ENCODE measurements around the gene EMD.
A peak's percentile ranks its signal among the peaks of the same experiment; 100 is the strongest.

DNA sequence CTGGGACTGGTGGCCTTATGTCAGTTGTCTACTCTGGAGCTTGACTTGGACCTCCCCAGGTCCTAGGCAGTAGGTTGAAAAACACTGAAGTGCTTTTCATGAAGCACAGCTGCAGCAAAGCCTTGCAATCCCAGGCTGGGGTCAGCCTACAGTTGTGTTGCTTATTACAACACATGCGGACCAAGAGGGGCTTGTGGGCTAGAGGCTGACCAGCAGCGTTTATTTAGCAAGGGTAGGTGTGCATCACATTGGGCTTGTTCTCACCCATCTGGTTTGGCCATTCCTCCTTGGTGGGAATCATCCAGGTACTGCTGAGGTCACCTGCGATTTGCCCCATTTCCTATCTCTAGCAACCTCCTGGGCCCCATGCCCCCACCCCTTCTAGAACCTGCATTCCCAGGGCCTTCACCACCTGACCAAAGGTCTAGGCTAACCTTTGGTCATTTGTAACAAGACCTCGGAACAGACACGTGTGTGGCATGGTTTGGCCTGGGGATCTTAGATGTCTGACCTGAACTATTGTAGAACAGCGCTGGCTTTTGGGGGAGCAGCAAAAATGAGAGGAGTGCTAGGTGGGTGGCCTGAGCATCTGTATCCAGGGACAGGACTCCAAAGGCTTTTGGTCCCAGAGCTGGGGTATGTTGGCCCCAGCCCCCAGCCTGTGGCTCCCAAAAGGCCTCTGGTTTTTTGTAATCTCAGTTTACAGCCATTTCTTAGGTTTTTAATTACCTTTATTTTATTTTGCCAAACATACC, 22.1 kb downstream of the EMD start:
- TF ChIP-seq, protein P1, sequence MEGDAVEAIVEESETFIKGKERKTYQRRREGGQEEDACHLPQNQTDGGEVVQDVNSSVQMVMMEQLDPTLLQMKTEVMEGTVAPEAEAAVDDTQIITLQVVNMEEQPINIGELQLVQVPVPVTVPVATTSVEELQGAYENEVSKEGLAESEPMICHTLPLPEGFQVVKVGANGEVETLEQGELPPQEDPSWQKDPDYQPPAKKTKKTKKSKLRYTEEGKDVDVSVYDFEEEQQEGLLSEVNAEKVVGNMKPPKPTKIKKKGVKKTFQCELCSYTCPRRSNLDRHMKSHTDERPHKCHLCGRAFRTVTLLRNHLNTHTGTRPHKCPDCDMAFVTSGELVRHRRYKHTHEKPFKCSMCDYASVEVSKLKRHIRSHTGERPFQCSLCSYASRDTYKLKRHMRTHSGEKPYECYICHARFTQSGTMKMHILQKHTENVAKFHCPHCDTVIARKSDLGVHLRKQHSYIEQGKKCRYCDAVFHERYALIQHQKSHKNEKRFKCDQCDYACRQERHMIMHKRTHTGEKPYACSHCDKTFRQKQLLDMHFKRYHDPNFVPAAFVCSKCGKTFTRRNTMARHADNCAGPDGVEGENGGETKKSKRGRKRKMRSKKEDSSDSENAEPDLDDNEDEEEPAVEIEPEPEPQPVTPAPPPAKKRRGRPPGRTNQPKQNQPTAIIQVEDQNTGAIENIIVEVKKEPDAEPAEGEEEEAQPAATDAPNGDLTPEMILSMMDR (IDR thresholded peaks at IDR 0.05 in 8 of 11, conservative IDR thresholded peaks at IDR 0.05 in 3 of 11), result no peak
- TF ChIP-seq POLR2A (IDR thresholded peaks at IDR 0.05) (no peak), POLR2AphosphoS5 (IDR thresholded peaks at IDR 0.05) (peak in 2 of 3 donors; percentile 24 to 59)
